NCI-H524 treated with DMSO at 0.1 percent for 48 hours (cell line): ENCODE measurements around the gene CILP2.

ENCODE experiments used
- DNase-seq: peaks from one replicate; lab custom pipeline; 2025; lab: John Stamatoyannopoulos, UW

Gene CILP2

GRCh38 chr19:19563348-19563848 lies 25.3 kb downstream of the CILP2 start:
- no peak for DNase-seq

DNA sequence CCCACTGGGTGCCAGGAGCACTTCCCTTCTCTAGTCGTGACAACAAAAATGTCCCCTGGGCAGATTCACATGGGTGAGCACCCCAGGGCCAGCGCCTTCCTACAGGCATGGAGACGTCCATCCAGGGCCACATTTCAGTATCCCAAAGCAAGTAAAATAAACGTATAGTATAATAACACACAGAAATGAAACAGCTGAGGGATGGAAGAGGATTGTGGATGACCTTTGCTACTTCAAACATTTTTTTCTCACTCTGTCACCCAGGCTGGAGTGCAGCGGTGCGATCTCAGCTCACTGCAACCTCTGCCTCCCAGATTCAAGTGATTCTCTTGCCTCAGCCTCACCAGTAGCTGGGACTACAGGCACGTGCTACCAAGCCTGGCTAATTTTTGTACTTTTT lies 28.2 kb downstream of the CILP2 start:
- no peak for DNase-seq

GRCh38 chr19:19567391-19567790 lies 29.3 kb downstream of the CILP2 start:
- DNase-seq = no peak

GRCh38 chr19:19568802-19569756 lies 31.0 kb downstream of the CILP2 start:
- DNase-seq = no peak

DNA sequence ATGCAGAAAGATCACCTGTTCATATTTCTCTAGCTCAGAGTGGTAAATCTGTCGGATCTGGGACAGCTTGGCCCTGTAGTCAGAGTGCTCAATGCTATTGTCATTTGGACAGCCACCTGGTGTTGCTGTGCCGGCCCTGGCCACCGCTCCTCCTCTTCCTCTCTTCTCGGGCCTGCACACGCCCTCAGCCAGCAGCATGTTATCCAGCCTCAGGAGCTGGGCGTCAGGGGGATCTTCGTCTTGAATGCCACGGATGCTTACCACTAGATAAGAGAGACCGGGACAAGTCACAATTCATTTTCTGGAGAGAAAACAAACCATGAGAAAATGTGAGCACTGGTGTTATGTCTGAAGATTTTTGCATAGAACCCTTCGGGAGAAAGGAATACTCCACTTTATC lies 32.5 kb downstream of the CILP2 start:
- DNase-seq = no peak

DNA sequence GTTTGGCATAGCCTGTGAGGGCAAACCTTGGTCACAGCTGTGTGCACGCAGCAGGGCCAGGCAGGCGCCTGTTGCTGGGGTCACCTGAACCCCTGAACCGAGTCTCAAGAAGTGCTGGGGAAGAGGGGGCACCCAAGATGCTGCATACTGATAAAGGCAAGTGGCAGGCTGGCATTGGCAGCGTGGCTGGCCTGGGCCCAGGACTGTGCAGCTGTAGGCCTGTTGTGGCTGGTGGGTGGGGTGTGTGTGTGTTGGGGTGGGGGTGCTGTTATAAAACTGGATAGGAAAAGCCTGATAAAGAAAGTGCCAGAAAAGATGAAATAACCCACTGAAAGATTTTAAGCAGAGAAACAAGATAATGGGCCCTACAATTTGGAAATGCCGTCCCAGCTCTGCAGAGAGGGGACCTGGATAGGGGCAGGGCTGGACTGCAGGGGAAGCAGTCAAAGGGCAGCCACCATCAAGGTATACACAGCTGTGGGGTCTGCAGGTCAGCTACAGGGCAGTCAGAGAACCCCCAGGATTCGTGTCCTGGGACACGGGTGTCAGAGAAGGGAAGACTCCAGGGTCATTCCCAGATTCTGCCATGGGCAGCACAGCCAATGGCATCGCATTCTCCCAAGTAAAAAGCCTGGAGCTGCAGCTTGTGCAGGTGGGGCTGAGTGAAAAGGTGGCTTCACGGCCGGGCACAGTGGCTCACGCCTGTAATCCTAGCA lies 33.2 kb downstream of the CILP2 start:
- DNase-seq = no peak

DNA sequence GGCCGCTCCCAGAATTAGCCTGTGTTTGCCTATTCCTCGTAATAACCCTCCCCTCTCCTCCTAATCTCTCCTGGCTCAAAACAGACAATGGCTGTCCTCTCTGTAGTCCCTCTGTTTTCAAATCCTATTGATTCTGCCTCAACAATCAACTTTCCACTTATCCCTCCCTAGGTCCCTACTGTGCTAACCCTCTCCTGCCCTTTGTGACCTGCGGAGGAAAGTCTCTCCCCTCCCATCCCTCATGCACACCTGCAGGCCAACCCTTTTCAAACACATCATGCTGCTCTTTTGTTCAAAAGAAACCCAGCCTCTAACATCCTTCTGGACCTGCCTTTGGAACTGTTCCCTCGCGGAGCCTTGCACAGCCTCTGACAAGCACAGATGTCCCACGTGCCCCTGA lies 37.3 kb downstream of the CILP2 start:
- no peak for DNase-seq

GRCh38 chr19:19578252-19578651 lies 40.2 kb downstream of the CILP2 start:
- peak; percentile 96 for DNase-seq

DNA sequence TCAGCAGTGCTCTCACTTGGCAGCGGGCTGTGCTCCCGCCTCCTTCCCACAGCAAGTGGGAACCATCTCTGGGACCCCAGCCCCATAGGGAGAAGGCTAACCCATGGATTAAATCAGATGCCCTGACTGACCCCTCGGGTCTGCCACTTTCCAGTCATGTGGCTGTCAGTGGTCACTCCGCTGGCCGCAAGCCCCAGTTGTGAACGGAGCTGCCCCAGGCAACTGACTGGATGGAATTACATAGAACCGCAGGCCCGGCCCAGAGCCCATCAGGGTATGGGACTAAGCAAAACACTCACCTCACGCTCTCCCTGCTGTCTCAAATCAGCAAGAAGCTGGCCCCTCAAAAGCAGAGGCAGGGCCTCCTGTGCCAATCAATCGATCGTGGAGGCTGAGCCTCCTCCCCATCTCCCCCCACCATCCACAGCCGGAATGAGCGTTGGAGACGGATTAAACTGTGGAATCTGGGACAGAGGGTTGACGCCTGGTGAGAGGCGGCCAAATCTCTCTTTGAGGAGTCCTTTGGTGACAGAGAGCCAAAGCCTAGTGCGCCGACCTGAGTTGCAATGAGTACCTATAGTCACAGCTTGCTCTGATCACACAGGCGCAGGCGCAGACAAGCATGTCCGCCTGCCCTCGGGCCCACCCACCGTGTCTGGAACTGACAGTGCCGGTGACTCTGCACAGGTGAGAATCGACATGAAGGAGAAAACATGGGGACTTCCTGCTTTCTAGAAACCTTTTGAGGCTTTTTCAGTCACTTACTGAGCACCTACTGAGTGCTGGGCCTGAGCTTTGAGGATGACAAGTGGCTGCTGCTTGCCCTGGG lies 41.7 kb downstream of the CILP2 start:
- DNase-seq = no peak

DNA sequence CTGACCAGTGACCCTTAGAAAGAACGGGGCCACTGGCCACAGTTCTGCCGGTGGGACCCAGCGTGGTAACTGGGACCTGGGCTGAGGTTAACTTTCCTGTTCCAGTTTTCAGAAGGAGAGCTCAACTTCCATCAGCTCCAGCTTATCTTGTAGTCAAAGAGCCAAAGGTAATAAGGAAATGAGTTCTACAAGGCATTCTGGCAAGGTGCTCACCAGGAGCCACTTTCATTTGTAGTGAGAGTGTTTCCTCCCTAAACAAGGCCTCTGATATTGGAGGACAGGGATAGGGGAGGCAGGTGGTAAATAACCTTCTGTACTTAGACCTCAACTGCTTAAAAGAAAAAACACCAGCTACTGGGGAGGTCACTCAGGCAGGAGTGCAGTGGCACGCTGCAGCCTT lies 42.4 kb downstream of the CILP2 start:
- no peak for DNase-seq

DNA sequence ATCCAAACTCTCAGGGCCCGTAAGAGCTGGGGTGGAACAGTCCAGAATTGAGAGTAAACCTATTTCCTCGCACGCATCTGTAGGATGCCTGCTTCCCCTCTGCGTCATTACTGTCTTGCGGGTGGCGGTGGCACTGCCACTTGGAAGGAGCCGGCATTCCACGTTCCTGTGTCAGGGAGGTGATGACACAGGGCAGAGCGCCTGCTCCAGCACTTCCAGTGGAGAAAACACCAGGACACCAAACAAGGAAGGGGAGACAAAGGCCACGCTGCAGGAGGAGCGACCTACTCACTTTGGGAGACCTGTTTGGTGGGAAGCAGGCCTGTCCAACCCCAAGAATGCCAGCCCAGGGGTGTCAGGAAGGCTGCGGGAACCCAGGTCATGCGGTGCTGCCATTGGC lies 43.3 kb downstream of the CILP2 start:
- DNase-seq = no peak

- DNase-seq = no peak
Measured at GRCh38 chr19:19582471-19582870, 44.4 kb downstream of the CILP2 start.

DNA sequence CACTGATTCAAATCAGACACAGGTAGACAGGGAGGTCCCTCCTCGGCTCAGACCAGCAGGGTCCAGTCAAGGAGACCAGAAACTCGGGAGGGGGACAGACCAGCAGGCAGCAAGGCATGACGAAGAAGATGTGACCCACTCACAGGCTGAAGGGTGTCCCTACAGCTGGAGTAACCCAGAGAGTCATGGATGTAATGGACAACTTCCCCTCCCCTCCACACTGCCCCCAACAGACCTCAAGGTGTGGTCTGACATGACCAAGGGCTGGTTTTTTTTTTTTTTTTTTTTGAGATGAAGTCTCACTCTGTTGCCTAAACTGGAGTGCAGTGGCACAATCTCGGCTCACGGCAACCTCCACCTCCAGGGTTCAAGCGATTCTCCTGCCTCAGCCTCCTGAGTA lies 46.3 kb downstream of the CILP2 start:
- no peak for DNase-seq

DNA sequence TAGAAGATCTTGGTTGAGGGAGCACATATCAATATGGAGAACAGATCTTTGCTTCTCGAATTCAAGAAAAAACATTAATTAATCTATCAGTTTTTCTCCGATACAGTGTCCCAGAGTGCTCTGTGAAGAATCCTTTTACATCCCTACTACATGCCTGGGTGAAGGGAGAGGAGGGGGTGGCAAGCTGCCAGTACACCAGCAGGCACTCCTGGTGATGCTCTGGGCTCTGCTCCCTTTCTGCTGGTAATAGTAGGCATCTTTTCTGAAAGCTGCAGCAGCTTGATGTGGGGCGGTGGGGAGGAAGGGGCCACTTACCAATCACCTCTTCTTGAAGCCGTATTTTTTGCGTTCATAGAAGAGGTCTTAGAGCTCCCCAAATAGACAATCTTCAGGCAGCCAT lies 49.7 kb downstream of the CILP2 start:
- DNase-seq = no peak

DNA sequence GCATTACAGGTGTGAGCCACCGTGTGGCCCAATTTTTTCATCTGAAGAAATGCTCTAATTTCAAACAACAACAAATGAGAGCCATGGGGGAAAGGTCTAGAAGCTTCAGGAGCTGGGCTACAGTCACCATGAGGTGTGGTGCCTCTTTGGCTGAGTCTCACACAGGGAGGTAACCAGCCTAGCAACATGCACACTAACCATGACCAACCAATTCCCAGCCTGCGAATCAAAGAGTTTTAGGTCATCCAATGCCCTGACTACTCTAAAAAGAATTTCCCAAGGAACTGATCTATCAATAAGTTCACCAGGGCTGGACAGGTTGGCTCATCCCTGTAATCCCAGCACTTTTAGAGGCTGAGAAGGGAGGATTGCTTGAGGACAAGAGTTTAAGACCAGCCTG lies 50.5 kb downstream of the CILP2 start:
- no peak for DNase-seq

DNA sequence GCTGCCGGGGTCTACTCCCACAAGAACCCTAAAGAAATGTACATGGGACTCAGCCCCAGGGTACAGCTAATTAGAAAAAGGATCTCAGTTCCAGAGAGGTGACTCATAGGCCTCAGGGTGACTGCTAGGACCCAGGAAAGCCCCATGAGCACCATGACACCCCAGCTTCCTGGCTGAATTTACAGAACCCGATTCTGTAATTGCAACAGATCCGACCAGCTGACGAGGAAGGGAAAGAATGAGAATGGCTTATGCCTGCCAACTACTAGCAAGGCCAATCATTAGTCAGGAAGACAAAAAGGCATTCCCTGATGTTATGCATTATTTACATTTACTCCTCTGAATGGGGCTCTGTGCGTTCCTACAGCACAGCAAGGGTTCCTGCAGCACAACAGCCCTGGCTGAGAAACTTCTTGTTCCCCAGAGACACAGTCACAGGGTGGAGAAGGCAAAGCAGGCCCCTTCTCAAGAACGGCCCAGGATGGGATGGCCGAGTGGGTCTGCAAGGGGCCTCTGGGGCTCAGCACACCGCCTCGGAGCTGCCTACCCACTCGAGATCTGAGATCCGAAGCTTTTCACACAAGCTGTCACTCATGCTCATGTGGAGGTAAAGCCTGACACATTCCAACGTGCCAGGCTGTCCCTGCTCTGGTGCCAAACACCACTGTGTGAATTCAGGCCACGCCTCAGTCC lies 53.2 kb downstream of the CILP2 start:
- no peak for DNase-seq

GRCh38 chr19:19592690-19593089 lies 54.6 kb downstream of the CILP2 start:
- no peak for DNase-seq

GRCh38 chr19:19594381-19594780 lies 56.3 kb downstream of the CILP2 start:
- no peak for DNase-seq

GRCh38 chr19:19595171-19595701 lies 57.2 kb downstream of the CILP2 start:
- DNase-seq = no peak
